Anterior cingulate cortex (tissue), 58 donors: ENCODE results near the gene SMARCAL1.
A peak's percentile ranks its signal among the peaks of the same experiment; 100 is the strongest.
"Not testable (repeated sequence)": the region's sequence is repeated elsewhere in the genome, so short reads cannot be mapped to it uniquely, and the experiment has no call there.

Source experiments
- DNase-seq, 58 donors: peaks; one replicate each; lab custom pipeline; 2025; lab: John Stamatoyannopoulos, UW

The SMARCAL1 gene

DNA sequence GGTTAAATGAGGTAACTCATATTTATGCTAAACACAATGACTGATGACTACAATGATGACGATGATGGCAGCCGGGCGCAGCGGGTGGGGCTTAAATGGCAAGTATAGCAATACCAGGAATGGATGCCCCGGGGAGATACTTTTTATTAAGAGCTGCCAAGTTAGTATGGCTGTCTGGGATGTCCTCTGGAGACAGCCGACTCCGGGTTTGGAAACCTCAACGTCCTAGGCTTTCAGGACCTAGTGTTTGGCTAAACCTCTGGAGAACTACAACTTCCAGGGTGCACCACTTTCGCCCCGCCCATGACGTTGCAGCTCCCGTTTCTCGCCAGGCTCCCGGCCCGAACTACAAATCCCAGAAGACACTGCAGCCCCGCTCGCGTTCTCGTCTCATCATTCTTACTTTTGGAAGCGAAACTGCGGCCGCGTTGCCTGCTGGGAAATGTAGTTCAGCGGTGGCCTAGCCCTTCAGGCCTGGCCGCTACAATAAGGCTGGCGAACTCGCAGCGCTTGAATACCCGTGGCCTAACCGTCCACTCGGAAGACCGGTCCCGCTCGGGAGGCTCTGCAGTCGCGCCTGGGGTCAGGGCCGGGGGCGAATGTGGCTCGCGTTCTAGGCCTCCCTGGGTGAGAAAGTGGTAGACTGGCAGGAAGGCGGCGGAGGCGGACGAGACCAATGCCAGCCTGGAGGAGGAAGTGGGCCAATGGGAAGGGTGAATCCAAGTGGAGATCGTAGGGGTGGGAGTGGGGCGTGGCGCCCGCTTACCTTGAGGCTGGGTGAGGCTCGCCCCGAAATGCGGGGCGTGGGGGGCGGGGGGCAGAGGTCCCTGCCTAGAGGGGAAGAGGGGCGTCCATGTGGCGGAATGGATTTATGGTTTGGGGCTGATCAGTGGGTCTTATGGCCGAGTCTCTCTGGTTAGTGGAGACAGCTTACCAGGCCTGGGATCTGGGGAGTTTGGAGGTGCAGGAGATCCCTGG is at the start of gene SMARCAL1:
Gene SMARCAL1 (plus strand): TSS at position 463 of the 978 bp plus-strand sequence. CDS start 2,221 bp downstream, outside the sequence.
- DNase-seq: peak; percentile 80 to 99 (median 98)

DNA sequence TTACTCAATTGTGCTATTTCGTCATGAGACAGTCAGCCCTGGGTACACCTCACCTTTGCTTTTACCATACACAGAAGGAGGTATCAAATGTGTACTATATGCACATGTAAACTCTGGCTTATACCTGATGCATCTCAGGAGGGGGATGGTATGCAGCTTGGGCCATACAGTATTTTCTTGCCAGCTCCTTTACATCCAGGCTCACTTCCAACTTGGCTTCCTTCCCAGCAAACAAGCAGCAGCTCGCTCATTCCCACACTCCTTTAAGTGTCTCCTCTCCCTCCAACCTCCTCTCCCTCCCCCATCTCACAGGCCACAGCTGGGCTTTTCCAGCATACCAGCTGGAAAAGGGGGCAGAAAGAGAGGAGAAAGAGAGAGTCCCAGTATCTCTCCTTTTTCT is 49.6 kb upstream of the SMARCAL1 start:
- peak in 4 of 58 donors; percentile 17 to 40 (median 33) for DNase-seq

DNA sequence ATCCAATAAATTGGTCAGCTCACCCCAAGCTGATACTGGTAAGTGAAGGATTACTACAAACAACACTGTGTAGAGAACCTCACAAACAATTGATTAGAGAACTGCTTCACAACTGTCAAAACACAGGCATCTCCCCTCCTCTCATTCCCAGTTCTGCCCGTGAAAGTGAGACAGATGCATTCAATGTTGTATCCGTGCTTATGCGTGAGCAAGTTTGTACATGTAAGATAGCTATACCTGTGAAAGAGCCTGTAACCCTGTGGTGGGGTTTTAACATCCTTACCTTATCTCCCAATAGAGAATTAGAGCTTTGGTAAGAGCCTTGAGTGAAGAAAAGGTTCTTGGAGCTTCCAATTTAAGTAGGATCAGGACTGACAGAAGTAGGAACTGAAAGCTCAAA is 49.1 kb upstream of the SMARCAL1 start:
- DNase-seq: no peak

DNA sequence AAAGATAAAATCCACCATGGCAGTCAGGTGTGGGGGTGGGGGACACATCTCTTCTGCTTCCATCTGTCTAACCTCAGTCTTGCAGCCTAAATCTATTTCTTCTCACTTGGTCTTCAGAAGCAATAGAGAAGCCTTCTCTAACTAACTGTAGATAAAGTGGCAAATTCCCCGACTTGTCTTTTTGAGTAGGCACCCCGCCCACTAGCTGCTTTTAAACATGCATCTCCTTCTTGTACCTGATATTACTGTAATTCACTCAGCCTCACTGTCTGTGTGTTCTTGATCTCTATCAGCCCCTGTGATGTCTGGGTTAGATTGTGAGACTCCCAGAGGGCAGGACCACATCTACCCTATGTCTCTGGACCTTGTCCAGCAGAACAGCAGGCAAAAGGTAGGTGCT is 46.8 kb upstream of the SMARCAL1 start:
- DNase-seq: no peak

DNA sequence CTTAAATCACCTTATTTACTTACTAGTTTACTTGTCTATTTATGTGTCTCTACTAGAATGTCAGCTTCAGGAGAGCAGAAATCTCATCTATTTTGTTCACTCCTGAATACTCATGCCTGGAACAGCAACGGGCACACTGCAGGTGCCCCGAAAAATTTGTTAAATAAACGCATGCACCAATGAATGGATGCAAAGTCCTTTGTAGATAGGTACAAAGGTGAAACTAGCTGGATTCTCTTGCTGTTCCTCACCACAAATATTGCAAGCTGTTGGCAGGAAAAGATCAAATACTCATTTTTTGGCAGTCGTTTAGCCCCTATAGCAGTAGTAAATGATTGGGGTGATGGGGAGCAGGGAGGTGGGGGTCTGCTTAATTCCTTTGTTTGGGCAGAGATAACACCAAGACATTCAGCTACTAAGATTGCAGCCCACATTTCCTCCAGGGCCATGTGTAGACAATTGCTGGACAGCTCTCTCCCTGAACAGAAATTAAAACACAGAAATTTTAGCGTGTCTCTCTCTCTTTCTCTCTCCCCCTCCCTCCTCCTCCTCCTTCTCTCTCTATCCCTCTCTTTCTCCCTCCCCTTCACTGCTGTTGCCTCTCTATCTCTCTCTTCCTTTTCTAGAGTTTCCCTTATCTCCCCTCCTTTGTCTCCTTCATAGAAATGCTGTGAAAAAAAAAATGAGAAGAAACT is 45.4 kb upstream of the SMARCAL1 start:
- DNase-seq: no peak

DNA sequence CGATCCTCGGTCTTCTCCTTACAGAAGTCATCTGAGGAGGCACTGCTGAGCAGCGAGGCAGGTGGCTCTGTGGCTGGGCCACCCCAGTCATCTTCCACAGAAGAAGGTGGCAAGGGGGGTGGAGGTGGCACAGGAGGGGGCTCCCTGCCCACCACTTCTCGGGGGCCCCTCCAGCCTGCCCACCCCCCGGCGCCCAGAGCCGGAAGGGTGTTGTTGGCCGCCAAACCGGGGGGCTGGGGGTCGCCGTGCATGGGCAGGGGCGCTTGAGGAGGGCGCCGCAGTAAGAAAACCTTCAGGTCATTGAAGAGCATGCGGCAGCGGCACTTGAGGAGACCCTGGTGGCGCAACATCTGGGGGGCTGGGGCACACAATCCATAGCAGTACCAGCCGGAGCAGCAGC is 42.5 kb upstream of the SMARCAL1 start:
- DNase-seq: no peak

DNA sequence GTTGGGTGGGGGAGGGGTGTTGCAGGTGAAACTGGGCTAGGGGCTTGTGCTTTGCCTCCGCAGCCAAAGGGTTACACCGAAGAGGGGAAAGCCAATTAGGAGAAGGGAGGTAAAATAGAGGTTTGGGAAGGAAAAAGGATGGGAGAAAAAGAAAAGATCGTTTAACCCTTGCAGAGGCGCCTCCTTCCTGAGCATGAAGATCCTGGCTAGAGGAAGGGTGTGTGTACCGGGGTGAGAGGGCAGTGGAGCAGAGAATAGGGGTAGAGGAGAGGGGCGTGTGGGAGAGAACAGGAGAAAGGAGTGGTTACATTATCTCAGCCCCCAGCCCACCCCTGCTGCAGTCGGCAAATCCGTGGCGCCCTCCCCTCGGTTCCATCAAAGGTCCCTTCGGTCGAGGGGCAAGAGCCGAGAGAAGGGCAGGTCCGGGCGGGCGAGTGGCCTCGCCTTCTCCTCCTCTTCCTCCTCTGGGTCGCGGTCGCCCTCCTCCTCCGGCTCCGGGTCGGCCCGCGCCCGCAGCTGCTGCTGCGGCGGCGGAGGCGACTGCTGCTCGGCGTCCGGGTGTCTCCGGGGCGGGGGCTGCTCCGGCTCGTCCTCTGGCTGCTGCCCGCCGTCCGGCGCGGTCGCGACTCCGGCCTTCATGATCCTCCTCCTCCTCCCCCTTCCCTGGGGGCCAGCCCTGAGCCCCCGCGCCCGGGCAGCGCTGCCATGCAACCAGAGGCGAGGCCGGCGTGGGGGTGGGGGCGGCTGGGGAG is 41.1 kb upstream of the SMARCAL1 start:
- DNase-seq: peak in 1 of 58 donors; percentile 12

DNA sequence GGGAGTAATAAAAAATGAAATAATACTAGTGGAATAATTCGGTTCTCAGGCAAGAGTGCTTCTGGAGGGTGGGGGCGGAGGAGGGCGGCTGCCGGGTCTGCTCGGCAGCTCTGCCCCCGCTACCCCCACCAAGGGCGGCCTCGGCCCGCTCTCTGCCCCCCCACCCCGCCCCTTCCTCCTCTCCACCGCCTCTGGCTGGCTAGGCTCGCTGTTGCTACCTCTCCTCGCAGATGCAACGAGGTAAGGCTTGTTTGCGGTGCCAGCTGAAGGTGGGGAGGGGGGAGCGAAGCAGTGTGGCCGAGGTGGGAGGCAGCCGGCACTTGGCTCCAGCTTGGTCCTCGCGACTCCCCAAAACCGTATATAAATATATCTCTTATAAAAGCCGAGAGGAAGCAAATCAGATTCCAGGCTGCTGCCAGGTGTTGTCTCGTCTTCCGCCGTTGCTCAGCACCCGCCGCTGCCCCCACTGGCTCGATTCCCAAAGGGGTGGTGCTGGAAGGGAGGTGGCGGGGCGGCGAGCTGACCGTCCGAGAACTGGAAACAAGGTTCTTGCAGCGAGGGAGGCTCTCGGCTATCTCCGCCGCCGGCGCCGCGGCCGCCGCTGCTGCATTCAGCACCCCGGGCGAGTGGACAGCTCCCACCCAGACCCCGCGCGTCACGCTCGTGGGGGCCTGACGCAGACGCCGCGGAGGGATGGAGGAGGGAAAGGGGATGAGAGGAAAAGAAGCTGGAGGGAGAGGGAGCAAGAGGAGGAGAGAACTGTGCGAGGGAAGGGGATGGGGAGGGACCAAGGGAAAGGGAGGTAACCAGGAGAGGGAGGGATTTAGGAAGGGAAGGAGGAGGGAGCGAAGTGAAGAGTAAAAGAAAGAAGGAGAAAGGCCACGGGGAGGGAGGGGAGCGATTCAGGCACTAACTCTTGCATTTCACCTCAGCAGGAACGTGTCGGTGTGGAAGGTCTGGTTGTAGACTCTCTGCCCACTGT is 40.3 kb upstream of the SMARCAL1 start, which contains the start of gene MARCHF4:
Gene MARCHF4 (minus strand): TSS at position 763 of the 982 bp plus-strand sequence. CDS start 2,223 bp downstream, outside the sequence.
- DNase-seq: peak in 57 of 58 donors; percentile 9 to 87 (median 51)

DNA sequence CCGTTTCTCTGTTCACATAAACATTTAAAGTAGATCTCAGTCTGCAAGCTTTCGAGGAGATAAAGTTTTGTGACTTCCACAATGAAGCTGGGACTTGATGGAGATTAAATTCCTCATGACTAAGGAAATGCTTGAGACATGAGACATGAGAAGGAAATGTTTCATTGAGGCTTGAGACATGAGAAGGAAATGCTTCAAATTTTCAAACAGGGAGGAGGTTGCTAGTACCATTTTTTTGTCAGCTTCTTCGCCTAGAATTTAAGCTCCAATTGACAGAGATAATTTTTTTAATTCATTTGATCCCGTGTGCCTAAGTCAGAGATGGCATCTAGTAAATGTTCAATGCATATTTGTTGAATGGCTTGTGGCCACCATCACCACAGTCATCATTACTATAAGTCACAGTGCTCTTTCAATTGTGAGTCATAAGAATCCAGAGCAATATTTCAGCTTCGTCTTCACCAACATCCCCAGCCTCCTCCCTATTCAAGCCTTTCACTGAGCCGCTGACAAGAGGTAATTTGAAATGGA is 39.5 kb upstream of the SMARCAL1 start:
- DNase-seq: no peak

DNA sequence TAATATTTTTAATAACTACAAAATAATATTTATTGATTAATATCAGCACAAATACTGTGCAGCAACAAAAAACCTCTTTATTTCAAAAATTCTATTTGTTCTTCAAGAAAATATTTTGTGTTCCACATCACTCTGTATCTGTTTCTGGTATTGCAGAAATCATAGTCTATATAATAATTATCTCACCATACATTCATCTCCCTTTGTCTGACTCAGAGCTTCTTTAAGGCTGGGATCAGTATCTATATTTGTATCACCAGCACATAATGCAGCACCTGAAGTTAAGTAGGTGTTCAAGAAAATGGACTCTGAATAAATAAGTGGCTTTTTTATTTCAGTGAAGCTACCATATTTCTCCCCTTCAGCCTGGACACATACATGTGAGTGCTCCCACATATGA is 38.4 kb upstream of the SMARCAL1 start:
- DNase-seq: no peak

DNA sequence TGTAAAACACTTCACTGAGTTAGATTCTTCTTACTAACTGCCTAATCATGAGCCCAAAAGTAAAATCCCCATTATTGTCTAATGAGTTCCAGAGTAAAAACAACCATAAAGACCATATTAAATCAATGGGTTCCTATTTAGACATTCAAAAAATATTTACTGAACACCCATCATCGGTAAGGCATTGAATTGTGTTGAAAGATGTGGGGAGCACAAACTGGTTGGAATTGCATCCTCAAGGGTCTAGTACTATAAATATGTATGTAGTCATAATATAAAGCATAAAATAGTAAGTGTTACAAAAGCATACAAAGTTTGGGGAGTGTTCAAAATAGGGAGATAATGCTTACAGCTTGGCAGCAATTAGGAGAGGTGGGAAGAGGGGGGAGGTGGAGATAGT is 37.0 kb upstream of the SMARCAL1 start:
- no peak for DNase-seq

DNA sequence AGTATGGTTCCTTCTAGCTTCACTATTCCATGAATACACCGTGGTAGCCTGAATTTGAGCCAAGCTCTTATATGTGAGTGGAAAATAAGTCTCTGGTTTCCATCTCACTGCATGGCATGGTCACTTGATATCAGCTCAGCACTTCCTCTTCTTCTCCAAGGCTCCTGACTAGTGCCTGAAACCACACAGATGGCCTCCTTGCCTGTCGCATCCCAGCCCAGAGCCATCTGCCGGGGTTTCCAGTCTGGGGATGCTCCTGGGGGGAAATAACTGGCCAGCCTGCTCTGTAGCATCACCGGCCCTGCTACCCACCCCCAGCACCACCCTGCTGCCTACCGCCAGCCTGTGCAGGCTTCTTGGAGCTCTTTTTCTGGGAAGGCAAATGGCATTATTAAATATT is 32.3 kb upstream of the SMARCAL1 start:
- no peak for DNase-seq

DNA sequence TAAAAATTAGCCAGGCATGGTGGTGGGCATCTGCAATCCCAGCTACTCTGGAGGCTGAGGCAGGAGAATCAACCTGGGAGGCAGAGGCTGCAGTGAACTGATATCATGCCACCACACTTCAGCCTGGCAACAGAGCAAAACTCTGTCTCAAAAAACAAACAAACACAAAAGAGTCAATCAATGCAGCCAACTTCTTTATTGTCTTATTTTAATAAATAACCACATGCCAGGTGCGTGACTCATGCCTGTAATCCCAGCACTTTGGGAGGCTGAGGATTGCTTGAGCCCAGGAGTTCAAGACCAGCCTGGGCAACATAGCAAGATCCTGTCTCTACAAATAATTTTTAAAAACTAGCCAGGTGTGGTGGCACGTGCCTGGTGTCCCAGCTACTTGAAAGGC is 27.9 kb upstream of the SMARCAL1 start:
- DNase-seq: not testable (repeated sequence)

DNA sequence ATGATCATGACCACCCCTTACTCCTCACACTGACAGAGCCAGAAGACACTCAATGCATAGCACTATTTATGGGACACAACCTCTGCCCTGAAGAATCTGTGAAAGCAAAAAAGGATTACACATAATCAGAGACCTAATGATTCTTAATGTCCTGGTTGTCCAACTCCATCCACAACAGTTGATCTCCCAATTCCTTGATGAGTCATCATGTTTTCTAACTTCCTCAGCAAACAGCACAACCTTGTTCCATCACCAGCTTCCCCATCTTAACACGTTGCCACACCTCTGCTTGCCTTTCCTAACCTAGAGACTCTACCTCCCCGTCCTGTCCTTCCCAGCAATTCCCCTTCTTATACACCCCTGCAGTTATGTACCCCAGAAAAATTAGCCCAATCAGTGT is 26.8 kb upstream of the SMARCAL1 start:
- DNase-seq: no peak

DNA sequence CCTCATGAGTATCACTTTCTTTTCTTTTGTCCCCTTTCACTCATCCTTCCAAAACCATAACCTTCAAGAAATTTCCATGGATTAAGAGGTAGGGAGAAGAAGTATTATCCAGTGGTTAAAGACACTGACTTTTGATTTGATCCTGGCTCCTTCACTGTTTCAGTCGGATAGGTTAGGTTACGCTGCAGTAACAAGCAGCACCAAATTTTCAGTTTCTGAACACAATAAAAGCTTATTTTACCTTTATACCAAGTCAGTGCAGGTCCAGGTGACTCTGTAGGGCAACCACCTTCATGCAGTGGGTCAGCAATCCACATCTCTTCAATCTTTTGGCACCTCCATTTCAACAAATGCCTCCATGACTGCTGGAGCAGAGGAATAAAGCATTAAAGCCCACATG is 25.0 kb upstream of the SMARCAL1 start:
- no peak for DNase-seq

DNA sequence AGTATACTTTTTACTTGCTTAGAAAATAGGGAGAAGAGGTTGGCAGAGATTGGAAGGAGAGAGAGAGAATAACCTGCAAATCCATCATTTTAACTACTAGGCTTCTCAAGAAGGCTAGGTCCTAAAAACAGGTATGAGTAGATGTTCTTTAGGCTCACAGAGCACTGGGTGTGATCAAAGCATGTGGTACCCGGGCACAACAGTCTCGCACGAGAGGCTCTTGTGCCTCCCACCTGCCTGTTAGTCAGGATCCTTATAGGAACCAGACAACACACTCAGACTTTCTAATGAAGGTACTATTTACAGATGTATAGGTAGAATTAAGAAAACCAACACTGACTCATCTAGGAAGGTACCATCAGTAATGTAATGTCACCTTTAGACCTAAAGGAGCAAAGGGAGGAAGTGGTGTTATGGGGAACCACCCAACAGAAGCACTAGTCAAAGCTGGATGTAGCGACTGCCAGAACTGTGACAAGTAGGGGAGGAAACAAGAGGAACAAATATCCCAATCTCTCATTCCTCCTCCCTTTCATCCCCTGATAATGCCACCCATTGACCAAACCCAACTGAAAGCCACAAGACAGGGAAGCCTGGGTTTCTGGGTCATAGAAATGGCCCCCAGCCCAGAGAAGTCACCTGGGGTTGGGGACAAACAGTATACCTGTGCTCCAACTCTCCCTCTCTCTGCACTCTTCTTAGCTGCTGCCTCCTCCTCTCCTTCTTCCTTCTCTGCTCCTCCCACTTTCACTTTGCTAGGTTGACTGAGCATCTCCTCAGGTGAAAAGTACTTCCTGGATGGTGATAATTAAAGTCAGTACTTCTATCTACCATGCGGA is 24.0 kb upstream of the SMARCAL1 start:
- no peak for DNase-seq

DNA sequence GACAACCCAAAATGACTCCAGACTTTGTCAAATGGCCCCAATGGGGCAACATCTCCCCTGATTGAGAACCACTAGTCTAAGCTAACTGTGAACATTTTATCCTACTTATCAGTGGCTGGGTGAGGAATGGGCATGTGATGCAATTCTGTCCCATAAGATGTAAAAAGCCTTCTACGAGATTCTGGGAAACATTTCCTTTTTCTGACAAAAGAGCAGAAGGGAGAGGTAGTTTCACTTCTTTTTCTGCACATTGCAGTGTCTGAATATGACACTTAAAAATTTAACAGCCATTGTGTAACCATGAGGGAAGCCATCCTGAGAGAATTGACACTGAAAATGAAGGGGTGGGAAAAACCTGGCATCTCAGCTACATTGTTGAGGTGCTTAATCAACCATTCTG is 22.7 kb upstream of the SMARCAL1 start:
- no peak for DNase-seq

DNA sequence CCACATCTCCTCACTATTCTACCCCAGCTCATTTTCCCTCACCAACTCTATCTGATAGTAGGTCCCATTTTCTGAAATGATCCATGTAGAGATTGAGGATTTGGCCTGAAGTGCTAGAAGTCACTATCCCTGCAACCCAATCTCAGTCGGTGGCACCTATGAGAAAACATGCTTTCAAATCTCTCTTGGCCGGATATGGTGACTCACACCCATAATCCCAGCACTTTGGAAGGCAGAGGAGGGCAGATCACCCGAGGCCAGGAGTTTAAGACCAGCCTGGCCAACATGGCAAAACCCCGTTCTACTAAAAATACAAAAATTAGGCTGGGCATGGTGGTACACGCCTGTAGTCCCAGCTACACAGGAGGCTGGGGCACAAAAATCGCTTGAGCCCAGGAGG is 20.9 kb upstream of the SMARCAL1 start:
- no peak for DNase-seq
